ENCODE measurements around the gene GNG3.

The GNG3 gene

DNA sequence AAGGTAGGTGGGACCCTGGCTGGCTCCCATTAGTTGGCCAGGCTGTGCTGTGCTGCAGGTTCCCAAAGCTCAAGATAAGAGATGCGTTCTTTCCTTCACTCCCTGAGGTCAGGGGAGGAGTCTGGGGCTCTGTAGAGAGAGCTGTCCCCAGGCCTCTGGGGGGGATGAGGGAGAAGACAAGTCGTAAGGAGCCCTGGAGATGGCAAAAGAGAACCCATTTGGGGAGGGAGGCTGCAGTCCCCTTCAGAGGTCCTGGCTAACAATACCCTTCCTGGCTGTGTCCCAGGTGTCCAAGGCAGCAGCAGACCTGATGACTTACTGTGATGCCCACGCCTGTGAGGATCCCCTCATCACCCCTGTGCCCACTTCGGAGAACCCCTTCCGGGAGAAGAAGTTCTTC, 916 bp downstream of the GNG3 start:
- no peak for TF ChIP-seq GATA2 (IDR thresholded peaks at IDR 0.05; ENCODE audit: low read depth, low read length)
- TF ChIP-seq GATA3 (IDR thresholded peaks at IDR 0.05; ENCODE audit: low read depth, low read length) = no peak

DNA sequence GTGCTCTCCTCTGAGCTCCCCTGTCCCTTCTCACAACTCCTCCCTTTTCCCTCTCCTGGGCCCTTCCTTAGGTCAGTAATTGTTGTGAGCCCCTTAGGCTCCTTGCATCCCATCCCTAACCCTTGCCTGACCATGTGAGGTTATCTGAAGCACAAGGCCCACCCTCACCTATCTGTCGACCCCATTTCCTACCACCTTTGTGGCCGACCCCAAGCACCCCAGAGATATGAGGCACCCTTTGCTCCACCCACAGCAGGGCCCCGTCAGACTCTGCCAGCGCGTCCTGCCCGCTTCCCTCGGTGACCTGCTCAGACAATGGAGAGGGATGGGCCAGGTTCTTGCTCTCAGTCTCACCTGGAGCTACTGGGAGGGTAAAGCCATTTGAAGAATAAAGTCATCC, 1.3 kb downstream of the GNG3 start:
- TF ChIP-seq GATA3 (IDR thresholded peaks at IDR 0.05; ENCODE audit: low read depth, low read length) (no peak), GATA2 (IDR thresholded peaks at IDR 0.05; ENCODE audit: low read depth, low read length) (no peak)

DNA sequence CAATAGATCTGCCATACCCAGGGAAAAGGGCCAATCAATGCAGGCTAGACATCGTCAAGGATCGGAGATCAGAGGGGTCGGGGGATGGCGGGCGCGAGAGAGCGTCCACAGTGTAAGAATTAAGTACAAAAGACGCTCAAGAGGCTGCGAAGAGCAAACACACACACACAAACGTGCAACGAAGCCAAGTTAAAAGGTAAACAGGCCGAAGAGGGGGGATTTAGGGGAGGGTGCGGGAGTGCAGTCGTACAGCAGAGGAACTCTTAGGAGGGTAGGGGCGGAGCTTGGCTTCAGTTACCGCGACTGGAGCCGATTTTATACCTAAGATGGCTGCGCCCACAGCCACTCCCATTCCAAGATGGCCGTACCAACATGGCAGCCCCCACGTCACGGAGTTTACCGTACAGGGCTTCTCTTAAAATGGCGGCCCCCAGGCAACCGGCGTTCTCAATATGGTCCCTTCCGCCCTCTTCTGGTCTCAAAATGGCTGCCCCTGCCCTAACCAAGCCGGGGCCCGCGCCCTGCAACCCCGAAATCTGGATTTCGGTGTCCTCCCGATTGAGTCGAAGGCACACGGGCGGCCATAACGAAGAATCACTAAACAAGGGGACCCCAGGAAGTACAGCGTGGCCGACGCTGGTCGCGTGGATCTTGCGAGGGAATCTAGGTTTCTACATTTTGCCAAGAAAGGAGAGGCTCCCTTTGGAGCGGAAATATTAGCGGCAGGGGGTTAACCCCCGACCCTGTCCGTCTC, 1.9 kb downstream of the GNG3 start:
- TF ChIP-seq GATA3 (IDR thresholded peaks at IDR 0.05; ENCODE audit: low read depth, low read length) = no peak
- no peak for TF ChIP-seq GATA2 (IDR thresholded peaks at IDR 0.05; ENCODE audit: low read depth, low read length)

DNA sequence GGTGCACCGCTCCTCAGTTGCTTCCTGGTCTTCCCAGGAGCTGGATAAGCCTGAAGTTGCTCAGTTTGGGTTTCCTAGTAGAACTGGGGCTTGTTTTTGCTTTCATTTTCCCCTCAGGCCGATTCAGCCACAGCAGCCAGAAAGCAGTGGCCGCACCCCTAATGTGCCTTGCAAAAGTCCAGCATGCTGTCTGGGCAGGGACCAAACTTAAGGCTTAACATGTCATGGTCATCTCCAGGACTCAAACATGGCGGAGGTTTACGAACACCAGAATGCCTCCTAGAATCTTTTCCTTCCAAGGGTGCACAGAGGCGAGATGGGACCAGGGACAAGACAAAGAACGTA, 2.5 kb downstream of the GNG3 start:
- TF ChIP-seq GATA2 (IDR thresholded peaks at IDR 0.05; ENCODE audit: low read depth, low read length) = no peak
- no peak for TF ChIP-seq GATA3 (IDR thresholded peaks at IDR 0.05; ENCODE audit: low read depth, low read length)

DNA sequence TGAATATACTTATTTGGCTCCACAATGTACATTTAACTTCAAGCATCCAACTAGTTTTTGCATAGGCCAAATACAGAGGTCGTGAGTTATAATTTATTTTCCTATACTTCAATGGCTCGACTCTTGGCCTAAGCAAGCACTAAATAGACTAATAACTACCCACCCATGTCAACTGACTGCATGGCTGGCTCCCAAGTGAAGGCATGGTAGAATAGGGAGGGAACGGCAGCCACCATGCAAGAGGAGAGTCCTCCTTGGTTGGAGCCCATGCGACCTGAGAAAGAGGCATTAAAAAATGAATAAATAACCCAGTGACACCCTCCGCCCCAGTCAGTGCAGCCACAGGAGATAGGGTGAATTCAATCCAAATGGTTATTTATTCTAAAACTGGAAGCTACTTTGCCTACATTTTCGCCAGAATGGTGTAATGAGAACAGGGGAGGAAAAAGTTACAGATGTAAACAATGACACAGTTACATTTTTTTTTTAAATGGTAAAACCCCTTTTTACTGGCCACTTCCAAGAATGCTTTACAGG, 4.9 kb downstream of the GNG3 start:
- TF ChIP-seq GATA3 (IDR thresholded peaks at IDR 0.05; ENCODE audit: low read depth, low read length) = no peak
- no peak for TF ChIP-seq GATA2 (IDR thresholded peaks at IDR 0.05; ENCODE audit: low read depth, low read length)

DNA sequence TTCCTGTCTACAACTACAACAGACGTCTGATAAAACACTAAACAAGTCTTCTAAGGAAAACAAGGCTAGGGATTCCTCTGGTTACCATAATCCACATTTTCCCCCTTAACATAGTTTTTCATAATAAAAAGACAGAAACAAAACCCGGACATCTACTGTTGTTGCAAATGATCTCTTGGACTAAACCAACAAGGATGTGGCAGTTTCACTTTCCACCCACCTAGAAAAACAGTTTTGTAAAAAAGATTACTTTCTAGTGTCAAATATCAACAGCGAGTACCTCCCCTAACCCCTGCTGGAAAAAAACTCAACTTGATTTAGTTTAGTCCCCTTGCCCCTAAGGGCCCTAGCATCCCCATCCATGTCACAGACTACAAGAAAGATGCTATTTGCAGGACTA, 5.4 kb downstream of the GNG3 start:
- TF ChIP-seq GATA3 (IDR thresholded peaks at IDR 0.05; ENCODE audit: low read depth, low read length) (no peak), GATA2 (IDR thresholded peaks at IDR 0.05; ENCODE audit: low read depth, low read length) (no peak)

DNA sequence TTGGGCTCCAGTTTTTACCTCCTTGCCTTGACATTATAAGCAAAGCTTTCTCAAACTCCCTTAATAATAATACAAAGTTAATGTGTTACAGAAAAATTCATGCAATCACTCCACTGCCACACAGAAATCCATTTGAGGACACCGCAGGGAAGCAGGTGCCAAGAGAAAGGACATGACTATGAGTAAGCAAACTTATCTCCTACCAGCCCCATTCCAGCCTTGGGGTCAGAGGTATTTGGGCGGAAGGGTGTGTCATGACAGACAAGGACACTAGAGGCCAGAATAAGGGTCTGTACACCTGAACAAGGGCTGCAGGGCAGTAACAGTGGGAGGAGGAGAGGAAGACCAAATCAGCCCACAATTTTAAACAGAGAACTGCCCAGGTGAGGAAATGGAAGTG, 5.9 kb downstream of the GNG3 start:
- TF ChIP-seq GATA3 (IDR thresholded peaks at IDR 0.05; ENCODE audit: low read depth, low read length) (no peak), GATA2 (IDR thresholded peaks at IDR 0.05; ENCODE audit: low read depth, low read length) (no peak)

DNA sequence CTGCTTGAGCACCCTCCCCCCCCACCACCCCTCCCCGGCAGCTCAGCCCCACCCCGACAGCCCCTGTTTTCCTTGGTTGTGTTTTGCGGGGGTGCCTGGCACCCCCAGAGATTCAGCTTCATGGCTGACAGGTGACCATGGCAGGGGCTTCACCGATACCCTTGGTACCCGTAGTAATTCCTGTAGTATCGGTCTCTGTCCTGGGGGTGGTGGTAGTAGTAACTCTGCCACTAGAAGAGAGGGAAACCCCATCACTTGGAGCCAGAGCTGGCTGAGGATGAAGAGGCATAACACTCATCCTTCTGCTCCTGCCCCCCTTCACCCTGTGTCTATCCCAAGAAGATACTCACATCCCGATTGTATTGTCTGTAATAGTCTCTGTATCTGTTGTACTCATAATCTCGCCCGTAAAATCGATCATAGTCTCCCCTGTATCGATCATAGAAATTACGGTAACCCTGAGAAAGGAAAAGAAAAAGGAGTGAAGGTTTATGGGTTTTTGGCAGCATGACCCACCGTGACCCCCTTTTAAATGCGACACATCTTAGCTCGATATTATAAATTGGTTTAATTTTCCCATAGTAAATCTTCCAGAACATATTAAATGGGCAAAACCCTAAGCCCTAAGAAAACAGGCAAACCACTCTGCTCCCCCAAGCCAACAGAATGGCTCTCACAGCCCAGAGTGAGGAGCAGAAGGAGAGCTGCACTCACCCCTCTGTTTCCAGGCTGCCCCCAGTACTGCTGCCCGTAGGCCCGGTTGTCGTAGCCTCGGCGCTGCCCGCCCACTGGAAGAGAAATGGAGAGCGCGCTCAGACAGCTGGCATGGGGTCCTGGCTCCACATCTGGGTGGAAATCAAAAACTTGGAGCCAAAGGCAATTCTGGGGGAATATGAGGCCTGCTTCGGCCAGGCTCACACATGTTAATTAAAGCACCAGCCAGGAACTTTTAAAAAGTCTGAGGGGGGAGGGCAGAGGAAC, 8.0 kb downstream of the GNG3 start:
- TF ChIP-seq GATA3 (IDR thresholded peaks at IDR 0.05; ENCODE audit: low read depth, low read length) (no peak), GATA2 (IDR thresholded peaks at IDR 0.05; ENCODE audit: low read depth, low read length) (no peak)

DNA sequence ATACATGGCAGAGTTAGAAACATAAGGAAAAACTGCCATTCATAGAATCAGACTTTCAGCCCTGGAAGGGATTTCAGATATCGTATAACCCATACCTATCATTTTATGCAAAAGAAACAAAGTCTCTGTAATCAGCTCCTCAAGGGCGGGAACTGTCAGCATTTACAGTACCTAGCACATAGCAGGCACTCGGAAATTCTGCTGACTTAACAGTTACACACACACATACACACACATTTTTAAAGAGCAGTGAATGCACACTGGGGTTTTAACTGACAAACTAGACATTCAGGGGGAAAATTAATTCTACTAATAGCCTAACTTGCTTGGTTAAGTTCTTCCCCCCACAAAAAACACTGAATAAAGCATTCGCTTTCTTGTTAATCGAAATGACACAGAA, 8.7 kb downstream of the GNG3 start:
- no peak for TF ChIP-seq GATA2 (IDR thresholded peaks at IDR 0.05; ENCODE audit: low read depth, low read length)
- TF ChIP-seq GATA3 (IDR thresholded peaks at IDR 0.05; ENCODE audit: low read depth, low read length) = no peak

DNA sequence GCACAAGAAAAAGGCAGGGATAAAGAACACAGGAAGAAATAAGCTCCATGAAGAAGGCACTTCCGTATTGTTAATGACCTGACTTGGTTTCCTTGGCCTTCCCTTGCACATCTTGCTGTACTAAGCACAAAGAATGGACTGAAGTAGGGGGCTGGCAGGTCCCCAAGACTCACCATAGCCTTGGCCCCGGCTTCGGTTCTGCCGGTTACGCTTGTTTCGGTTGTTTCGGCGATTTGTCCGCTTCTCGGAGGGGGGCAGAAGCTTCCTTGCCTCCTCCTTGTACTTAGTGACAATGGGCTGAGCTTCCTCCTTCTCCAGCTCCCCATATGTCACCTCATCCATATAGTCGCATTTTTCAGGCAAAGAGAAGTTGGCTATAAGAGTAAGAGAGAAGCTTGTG, 9.3 kb downstream of the GNG3 start:
- TF ChIP-seq GATA3 (IDR thresholded peaks at IDR 0.05; ENCODE audit: low read depth, low read length) (no peak), GATA2 (IDR thresholded peaks at IDR 0.05; ENCODE audit: low read depth, low read length) (no peak)

DNA sequence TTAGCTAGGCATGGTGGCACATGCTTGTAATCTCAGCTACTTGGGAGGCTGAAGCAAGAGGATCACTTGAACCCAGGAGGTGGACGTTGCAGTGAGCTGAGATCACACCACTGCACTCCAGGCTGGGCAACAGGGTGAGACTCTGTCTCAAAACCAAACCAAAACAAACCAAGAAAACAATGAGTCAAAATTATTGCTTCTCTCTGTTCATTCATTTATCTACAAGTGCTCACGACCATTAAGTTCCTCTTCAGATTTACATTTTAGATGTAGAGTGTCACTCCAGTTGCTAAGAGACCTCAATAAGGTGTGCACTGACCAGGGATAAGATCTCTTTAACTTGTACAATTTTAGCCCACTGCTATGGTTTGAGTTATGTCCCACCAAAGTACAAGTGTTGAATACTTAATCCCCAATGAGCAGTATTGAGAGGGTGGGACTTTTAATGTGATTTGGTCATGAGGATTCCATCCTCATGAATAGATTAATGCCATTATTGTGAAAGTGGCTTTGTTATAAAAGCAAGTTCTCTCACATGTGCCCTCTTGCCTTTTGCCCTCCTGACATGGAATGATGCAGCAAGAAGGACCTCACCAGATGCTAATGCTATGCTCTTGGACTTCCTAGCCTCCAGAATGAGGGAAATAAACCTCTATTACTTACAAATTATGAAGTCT, 12.0 kb downstream of the GNG3 start:
- TF ChIP-seq GATA3 (IDR thresholded peaks at IDR 0.05; ENCODE audit: low read depth, low read length) = no peak
- no peak for TF ChIP-seq GATA2 (IDR thresholded peaks at IDR 0.05; ENCODE audit: low read depth, low read length)

DNA sequence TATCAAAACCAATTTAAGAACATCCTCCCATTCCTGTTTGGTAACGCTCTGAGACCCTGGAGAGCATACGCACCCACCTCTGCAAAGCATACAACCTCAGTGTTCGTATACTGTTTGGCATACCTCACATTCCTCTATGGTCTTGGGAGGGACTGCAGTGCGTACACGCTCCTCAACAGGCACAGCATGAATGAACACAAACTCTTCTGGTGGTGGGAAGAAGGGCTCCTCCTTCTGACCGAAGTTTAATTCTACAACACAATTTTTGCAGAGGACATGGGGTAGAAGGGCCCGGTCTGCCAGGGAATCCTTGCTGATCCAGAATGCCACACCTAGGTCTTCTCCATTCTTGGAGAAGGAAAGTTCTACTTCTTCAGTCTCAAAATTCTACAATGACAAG, 14.5 kb downstream of the GNG3 start:
- no peak for TF ChIP-seq GATA3 (IDR thresholded peaks at IDR 0.05; ENCODE audit: low read depth, low read length)
- TF ChIP-seq GATA2 (IDR thresholded peaks at IDR 0.05; ENCODE audit: low read depth, low read length) = no peak

DNA sequence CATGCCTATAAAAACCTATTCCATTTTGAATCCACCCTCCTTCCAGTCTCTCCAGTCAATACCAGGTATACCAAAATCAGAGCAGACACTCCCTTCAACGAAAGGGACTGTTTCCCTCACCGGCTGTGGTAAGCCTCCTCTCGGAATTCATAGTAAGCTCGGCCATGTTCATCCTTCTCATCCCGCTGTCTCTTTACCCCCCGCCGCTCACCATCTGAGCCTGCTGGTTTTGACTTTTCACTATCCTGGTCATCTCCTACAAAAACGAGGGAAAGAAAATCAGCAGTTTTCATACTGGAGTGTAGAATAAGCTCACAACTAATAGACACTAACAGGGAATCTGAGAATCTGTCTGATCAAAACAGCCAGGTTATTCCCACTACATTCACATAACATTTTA, 16.7 kb downstream of the GNG3 start:
- TF ChIP-seq GATA3 (IDR thresholded peaks at IDR 0.05; ENCODE audit: low read depth, low read length) (no peak), GATA2 (IDR thresholded peaks at IDR 0.05; ENCODE audit: low read depth, low read length) (no peak)

DNA sequence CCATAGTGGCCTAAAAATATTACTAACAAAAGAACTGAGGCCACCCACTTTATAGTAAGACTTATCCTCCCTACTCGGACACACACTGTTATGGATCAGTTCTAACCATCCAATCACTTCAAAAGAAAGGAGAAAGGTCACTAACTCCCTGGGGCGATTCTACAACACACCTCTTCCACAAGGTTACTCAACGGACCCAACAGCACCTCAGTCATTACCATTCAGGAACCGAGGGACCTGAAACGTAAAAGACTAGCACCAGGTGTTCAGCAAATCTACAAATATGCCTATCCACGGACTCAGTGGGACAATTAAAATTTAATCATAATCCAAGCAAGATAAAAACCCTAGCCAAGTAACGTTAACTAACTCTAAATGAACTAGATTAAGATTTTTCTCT, 18.2 kb downstream of the GNG3 start:
- TF ChIP-seq GATA2 (IDR thresholded peaks at IDR 0.05; ENCODE audit: low read depth, low read length) (no peak), GATA3 (IDR thresholded peaks at IDR 0.05; ENCODE audit: low read depth, low read length) (no peak)
